NAMALWA (cell line): Measurements from ENCODE around the gene OR12D3.
"Not testable (repeated sequence)": the region's sequence is repeated elsewhere in the genome, so short reads cannot be mapped to it uniquely, and the experiment has no call there.

Experiments
- DNase-seq: peaks from one replicate; pipeline ENCODE4 v3.0.0-alpha.2; 2015; ENCODE audit warnings: low spot score

Gene OR12D3, protein sequence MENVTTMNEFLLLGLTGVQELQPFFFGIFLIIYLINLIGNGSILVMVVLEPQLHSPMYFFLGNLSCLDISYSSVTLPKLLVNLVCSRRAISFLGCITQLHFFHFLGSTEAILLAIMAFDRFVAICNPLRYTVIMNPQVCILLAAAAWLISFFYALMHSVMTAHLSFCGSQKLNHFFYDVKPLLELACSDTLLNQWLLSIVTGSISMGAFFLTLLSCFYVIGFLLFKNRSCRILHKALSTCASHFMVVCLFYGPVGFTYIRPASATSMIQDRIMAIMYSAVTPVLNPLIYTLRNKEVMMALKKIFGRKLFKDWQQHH

DNA sequence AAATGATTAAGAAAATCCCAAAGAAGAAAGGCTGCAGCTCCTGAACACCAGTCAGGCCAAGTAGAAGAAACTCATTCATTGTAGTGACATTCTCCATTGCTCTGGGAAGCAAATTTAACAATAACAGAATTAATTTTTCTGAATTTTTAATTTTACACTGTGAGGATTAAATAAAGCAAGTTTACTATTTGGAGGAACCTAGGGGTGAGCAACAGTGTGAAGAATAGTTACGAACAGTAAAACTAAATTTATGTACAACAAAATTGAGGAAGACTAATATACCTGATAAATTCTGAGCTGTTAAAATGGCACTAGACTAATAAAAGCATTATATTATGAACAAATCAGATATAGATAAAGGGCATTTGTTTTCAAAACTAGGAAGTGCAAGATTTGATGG lies at the start of gene OR12D3:
OR12D3 (minus strand) TSS at position 101 of the 400 bp plus-strand sequence; CDS start at position 97, 4 bp downstream.
- no peak for DNase-seq

DNA sequence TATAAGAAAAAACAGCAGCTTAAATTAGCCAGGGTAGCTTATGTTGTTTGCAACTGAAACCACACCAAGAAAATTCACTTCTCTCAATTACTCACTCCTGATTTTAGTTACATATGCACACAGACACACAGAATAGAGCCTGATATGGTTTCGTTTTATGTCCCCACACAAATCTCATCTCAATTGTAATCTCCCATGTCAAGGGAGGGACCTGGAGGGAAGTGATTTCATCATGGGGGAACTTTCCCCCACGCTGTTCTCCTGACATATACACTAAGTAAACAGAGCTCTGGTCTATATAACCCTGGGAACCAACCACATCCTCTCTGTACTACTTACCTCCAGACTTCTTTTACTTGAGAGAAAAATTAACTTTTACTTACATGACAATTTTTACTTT lies 49.5 kb upstream of the OR12D3 start:
- no peak for DNase-seq

DNA sequence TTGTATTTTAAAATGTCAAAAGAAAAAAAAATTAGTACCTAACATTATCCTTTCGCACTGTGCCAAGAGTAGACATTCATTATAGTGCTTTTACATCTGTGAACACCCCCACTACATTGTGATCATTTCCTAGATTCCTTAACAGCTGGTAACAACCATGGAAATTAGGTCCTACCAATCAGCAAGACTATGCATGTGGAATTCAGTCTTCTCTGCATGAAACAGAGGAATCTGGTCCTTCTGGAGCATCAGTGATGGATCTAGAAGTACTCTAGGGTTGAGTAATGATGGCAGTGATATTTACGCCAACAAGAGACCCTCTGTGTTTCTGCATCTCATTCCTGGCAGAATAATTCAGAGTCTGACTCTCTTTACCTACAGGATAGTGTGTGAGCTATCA lies 49.1 kb upstream of the OR12D3 start:
- DNase-seq, result no peak

DNA sequence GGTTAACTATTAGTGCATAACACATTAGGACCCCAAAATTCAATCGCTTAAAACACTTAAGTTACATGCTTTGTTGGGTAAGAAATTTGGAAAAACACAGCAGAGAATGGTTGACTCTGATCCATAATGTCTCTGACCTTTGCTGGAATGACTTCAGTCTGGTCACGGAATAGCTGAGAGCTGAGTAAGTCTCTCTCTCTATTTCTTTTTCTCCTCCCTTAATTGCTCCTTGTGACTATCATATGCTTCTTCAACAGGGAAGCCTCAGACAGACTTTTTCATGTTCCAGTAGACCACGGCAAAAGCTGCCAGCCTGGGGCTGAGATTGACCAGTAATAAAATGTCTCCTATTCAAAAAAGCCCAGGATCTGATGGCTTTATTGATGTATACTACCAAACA lies 44.4 kb upstream of the OR12D3 start:
- no peak for DNase-seq

DNA sequence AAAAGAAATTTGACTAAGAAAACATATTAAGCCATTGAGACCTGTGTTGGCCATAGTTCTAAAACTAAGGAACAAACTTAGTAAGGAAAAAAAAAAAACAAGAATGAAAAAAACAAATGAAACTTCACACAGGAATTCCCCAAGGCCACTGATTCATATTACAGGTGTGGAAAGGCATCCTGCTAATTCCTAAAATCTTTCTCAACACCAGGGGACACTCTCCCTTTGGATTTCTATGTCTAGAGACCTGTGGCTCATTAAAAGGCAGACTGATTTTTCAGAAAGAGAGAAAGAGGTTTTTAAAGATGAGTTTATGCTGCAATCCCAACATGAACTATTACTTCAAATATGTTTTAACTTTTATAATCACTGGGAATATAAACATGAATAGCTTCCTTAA lies 39.5 kb upstream of the OR12D3 start, which contains the start of gene OR12D1:
OR12D1 (plus strand) TSS at position 341 of the 400 bp plus-strand sequence.
- DNase-seq, result no peak

DNA sequence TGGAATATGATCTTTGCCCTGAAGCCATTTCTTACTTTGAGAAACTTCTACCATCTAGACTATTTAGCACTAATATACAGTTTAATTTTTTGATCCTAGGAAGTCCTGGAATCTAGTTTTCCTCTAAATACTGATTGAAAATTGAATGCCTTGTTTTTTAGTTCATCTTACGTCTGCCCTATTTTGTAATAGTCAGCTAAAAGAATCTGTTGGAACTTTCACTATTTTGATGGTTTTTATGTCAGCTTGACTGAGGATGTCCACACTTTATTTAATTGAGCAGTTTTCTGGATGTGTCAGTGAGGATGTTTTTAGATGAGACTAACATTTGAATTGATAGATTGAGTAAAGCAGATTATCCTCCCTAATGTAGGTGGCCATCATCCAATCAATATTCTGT lies 28.7 kb upstream of the OR12D3 start:
- DNase-seq, result no peak

DNA sequence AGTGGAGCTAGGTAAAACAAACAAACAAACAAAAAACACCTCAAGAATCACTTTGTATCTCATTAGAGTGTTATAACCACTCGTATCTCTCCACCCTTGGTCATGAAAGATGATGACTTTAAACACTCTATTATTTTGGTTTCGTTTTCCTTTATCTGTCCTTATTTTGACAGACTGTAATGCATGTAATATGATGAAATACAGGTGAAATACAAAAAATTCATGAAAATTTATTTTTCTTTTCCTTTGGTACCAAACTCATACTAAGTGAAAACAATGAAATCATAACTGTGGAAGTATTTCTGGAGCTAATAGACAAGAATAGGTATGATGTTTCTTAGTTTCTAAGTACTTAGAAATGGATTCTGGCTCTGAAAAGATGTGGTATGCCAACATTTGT lies 24.4 kb upstream of the OR12D3 start:
- DNase-seq, result no peak

DNA sequence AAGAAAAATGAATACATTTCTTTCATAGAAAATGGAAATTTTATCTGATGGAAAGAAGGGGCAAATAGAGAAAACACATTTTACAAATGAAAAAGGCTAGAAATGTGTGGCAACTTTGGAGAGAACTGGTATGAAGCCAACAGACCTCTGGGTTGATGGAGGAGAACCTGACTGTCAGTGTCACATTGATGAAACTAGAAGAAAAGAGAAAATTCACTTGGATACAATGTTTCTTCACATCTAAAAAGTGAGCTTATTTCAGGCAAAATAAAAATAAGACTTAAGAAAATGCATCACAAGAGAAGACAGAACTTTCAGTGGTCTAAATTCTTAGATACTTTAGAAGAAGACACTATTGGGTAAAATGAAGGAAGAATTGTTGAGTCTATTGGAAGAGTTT lies 20.2 kb upstream of the OR12D3 start, which contains the start of gene OR12D2:
OR12D2 (plus strand) TSS at position 301 of the 400 bp plus-strand sequence. CDS start 1,069 bp downstream, outside the sequence.
- DNase-seq, result no peak

DNA sequence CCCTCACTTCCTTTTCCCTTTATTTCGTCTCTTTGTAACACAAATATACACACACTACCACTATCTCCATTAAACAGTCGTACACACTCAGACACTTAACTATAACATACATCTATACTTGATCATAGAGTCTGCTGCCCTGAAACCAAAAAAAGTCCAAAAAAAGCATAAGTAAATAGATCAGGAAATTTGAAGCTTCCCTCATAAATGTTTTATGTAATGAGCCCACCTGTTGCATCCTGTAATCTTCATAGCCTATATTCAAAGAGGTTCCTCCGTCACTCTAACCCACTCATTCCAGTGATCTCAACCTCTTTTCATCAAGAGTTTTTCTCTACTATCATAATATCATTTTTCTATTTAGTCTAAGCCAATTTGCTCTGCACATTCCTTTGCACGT lies 13.4 kb upstream of the OR12D3 start:
- DNase-seq, result no peak

DNA sequence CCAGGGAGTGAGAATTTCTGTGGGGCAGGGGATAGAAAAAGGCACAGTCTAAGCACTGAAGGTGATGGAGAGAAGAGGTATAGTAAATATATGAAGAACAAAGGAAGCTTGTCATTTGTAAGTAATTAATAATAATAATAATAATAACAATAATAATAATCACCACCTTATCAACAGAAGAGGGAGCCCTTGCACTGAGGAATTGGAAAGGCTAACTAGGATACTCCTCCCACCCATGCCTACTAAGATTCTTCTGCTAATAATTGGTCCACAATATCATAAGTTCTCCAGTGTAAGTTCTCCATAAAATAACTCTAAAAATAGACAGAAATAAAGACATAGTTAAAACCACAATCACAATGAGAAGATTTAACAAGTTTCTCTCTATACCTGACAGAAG lies 912 bp upstream of the OR12D3 start:
- DNase-seq, result peak; percentile 28

DNA sequence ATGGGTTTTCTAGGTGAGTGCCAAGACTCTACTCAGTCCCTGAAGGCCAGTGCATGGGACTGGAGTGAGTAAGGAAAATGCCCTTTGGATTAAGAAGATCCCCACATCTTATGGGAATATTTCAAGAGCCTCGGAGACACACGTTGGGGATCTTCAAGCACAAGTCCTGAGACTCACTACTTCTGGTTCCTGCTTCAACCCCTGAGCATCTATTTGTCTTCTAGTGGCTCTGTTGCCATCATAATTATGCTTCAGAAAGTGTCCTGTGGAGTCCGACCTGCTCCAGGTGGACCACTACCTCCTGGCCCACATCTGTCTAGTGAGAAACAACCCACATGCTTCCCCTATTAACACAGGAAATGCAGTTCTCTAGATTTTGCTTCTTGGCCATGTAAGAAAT lies 6.3 kb downstream of the OR12D3 start, which contains the start of gene OR5V1:
OR5V1 (minus strand) TSS at position 101 of the 400 bp plus-strand sequence. CDS start 12,670 bp downstream, outside the sequence.
- no peak for DNase-seq

DNA sequence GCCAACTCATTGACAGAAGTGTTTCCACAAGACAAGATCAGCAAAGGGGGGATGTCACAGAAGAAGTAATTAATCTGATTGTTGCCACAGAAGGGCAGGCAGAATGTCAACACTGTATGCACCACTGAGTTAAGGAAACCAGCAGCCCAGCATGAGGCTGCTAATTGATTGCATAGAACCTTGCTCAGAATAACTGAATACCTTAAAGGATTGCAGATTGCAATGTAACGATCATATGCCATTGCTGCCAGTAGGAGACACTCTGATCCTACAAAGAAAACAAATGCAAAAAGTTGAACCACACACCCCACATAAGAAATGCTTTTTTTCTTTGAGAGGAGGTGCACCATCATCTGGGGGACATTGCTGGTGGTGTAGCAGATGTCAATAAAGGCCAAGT lies 19.5 kb downstream of the OR12D3 start:
- peak; percentile 11 for DNase-seq

DNA sequence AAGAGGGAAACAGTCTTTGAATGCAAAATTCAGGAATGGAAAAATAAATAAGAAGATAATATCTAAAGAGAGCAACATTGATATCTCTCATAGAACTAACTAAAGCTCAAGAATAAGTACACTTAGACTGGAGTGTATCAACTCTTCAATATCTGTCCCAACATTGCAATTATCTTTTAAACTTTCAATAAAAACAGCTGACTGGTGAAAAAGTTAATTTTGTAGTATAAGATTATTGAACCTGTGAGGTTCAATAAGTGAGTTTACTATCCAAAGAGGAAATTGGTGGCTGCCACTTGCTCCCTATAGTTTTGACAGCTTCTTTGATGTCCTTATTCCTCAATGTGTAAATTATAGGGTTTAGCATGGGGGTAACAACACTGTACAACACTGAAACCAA lies 20.1 kb downstream of the OR12D3 start:
- DNase-seq, result no peak

DNA sequence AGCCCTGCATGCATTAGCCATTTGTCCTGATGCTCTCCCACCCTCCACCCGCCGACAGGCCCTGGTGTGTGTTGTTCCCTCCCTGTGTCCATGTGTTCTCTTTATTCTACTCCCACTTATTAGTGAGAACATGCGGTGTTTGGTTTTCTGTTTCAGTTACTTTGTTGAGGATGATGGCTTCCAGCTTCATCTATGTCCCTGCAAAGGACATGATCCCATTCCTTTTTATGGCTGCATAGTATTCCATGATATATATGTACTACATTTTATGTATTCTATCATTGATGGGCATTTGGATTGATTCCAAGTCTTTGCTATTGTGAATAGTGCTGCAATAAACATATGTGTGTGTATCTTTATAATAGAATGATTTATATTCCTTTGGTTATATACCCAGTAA lies 25.7 kb downstream of the OR12D3 start:
- not testable (repeated sequence) for DNase-seq

DNA sequence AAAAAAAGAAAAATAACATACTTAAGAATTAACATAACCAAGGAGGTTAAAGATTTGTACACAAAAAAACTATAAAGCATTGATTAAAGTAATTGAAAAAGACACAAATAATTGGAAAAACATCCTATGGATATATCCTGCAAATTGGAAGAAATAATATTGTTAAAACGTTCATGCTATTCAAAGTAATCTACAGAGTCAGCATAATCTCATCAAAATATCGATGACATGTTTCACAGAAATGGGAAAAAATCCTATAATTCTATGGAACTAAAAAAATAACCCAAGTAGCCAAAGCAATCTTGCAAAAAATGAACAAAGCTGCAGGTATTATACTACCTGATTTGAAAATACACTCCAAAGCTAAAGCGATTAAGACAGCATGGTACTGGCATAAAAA lies 29.7 kb downstream of the OR12D3 start:
- DNase-seq, result no peak

DNA sequence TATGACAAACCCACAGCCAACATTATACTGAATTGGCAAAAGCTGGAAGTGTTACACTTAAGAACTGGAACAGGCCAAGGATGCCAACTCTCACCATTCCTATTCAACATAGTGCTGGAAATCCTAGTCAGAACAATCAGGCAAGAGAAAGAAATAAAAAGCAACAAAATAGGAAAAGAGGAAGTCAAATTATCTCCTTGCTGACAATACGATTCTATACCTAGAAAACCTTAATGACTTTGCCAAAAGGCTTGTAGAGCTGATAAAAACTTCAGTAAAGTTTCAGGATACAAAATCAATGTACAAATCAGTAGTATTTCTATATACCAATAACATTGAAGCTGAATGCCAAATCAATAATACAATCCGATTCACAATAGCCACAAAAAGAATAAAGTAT lies 38.8 kb downstream of the OR12D3 start:
- no peak for DNase-seq

DNA sequence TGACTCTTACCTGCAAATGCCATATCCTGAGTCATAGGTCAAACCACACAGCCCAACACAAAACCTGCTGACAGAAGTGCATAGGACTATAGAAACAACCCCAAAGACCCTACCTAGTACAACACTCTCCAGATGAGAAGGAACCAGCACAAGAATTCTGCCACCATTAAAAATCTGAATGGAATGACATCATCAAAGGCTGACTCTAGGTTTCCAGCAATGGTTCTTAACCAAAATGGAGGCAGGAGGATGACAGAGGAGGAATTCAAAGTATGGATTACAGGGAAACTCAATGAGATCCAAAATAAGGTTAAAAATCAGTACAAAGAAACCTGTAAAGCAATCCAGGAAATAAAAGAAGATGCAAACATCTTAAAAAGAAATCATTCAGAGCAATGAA lies 42.4 kb downstream of the OR12D3 start:
- DNase-seq, result no peak

DNA sequence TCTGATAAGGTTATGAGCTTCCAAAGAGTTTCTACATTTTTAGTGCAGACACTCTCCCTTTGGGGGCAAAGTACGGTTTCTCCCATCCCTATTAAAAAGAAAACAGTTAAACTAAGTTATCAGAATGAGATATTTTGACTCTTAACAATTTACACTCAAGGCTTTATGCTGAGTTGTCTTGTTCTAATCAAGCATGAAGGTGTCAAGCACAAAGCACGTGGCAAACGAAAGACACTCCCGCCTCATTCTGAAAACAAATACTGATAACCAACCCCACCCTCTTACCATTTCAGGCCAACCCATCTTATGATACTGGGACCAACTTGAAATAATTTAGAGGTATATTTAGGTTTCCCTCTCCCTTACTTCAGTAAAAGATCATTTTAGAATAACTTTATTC lies 49.3 kb downstream of the OR12D3 start:
- DNase-seq, result no peak
